Stimulated activated CD4-positive, alpha-beta T cell treated with anti-CD3 and anti-CD28 coated beads, Interleukin-1b, Interleukin-23, amount 100 ng/mL, for 24 hours (primary cell): Measurements from ENCODE around the gene AP5Z1.

Source experiments
- DNase-seq, 4 experiments: peaks; one replicate each; pipeline ENCODE4 v3.0.0-alpha.2; 2020; ENCODE audit warnings: low read depth in 4 of 4, low spot score in 1 of 4

The AP5Z1 gene

DNA sequence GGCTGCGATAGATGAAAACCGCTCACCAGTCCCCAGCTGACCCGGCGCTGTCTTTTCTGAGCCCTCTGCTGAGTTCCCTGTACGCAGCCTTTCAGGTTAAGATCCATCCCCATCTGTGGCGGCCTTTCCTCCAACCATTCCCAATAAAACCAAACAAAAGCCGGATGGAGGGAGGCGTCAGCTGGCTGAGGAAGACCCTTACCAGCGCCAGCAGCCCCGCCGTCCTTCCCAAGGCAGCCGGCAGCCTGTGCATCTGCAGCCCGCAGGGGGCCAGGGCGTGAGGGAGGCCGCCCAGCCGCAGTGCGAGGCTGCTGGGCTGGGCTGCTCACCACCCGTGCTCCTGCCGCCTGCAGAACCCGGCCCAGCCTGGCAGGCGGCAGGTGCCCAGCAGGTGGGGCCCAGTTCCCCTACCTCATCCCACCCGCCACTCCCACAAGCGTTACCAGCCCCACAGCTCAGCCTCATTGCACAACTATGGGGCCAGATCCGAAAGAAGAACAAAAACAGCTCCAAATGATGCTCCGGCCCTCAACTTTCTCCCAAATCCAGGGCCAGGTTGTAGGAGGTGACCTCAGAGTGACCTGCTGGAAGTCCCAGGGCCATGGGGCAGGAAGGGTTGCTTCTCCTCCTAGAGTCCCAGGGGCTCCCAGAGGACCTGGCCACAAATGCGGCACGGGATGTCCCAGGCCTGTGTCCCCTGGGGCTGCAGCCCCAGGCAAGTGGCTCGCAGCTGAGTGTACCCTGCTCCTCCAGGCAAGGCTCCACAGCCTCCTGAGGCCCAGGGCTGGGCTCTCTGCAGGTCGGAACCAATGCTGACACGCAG lies 62.6 kb downstream of the AP5Z1 start:
- DNase-seq: no peak

DNA sequence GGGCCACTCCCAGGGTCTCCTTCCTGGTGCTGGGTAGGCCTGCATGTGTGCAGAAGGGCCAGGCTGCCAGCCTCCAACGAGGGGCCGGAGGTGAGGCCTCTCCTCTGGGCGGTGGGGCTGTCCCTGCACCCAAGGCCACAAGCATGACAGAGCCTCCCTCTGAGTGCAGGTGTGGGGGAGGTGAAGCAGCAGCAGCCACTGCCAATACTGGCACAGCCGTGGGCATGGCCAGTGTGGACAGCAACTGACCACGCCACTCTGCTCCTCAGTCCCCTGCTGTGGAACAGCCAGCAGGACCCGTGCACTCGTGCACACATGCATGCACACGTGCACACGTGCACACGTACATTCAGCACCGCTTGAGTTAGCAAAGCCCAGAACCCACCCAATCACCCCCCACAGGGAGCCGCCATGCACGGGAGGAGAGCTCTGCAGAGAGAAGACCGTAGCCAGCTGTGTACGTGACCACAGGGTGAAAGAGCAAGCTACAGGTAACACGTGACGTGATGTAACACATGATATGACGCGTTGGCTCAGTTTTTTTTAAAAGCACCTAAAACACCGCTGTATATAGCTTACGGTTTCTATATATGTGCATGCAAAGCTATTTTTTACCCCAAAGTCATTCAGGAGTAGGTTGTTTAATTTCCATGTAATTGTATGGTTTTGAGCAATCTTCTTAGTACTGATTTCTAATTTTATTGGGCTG lies 63.4 kb downstream of the AP5Z1 start:
- no peak for DNase-seq

DNA sequence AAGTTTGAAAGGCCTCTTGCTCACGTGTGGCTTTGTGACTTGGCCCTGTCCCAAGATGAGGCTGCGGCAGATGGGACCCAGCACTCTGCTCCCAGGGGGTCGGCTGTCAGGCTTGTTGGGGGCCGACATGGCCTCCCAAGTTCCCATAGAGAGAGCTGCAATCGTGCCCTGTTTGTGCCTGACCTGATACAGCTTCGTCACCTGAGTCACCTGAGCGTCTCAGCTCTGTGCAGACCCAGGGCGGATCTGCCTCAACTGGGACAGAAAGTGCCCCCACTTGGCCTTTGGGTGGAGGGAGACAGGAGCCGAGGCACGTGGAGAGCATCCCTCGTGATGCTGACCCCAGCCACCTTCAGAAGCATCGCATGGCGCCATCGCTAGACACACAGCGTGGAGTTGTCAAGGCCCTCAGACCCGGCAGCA lies 64.7 kb downstream of the AP5Z1 start:
- no peak for DNase-seq
